HG02973 (cell line): ENCODE measurements around the gene TFF1.
"Not testable (repeated sequence)": the region's sequence is repeated elsewhere in the genome, so short reads cannot be mapped to it uniquely, and the experiment has no call there.

Source experiments
- ATAC-seq: cut with Tn5 transposase; IDR thresholded peaks from one replicate; pipeline ENCODE4 v1.9.1; 2021; ENCODE audit warnings: moderate library complexity; ENCODE audit not compliant: unreplicated experiment

The TFF1 gene

GRCh38 chr21:42366292-42367010 lies at the start of gene TFF1:
TFF1 (minus strand) TSS chr21:42366535; CDS start chr21:42366495, 40 bp downstream.
- no peak for ATAC-seq

- peak; percentile 77 for ATAC-seq
Observed at GRCh38 chr21:42414928-42415769, 48.8 kb upstream of the TFF1 start.

GRCh38 chr21:42414553-42414927 lies 48.2 kb upstream of the TFF1 start:
- ATAC-seq = no peak

- ATAC-seq = no peak
Observed at GRCh38 chr21:42414066-42414465, 47.7 kb upstream of the TFF1 start.

- no peak for ATAC-seq
Observed at GRCh38 chr21:42413500-42413899, 47.2 kb upstream of the TFF1 start.

GRCh38 chr21:42413093-42413492 lies 46.8 kb upstream of the TFF1 start:
- ATAC-seq = no peak

GRCh38 chr21:42412636-42412933 lies 46.2 kb upstream of the TFF1 start:
- ATAC-seq = no peak

- no peak for ATAC-seq
Observed at GRCh38 chr21:42411891-42412635, 45.7 kb upstream of the TFF1 start.

- ATAC-seq = no peak
Observed at GRCh38 chr21:42411197-42411869, 45.0 kb upstream of the TFF1 start.

GRCh38 chr21:42409366-42409765 lies 43.0 kb upstream of the TFF1 start:
- no peak for ATAC-seq

GRCh38 chr21:42408718-42409117 lies 42.4 kb upstream of the TFF1 start:
- ATAC-seq = not testable (repeated sequence)

- ATAC-seq = no peak
Observed at GRCh38 chr21:42407476-42407875, 41.1 kb upstream of the TFF1 start.

GRCh38 chr21:42406866-42407265 lies 40.5 kb upstream of the TFF1 start:
- no peak for ATAC-seq

GRCh38 chr21:42406201-42406621 lies 39.9 kb upstream of the TFF1 start:
- no peak for ATAC-seq

- ATAC-seq = no peak
Observed at GRCh38 chr21:42405064-42406013, 39.0 kb upstream of the TFF1 start.

- no peak for ATAC-seq
Observed at GRCh38 chr21:42404539-42404938, 38.2 kb upstream of the TFF1 start.

GRCh38 chr21:42403611-42404231 lies 37.4 kb upstream of the TFF1 start, which contains the start of gene UBASH3A:
UBASH3A (plus strand) TSS chr21:42403902; CDS start chr21:42403946, 44 bp downstream.
- ATAC-seq = no peak

GRCh38 chr21:42401820-42402251 lies 35.5 kb upstream of the TFF1 start:
- no peak for ATAC-seq

- ATAC-seq = no peak
Observed at GRCh38 chr21:42401154-42401553, 34.8 kb upstream of the TFF1 start.
